Trophoblast cell (in vitro differentiated cells and primary cell): Measurements from ENCODE around the gene AZU1.
A peak's percentile ranks its signal among the peaks of the same experiment; 100 is the strongest.

Experiments used
- DNase-seq, 2 donors: peaks; one replicate each; pipeline ENCODE4 v3.0.0-alpha.2; 2016
- H2AFZ ChIP-seq: 2 replicates; pipeline ENCODE4 v1.6.1; 2013; ENCODE audit warnings: low read length, moderate library complexity, mild to moderate bottlenecking; ENCODE audit not compliant: insufficient read depth, poor library complexity
- H2AK5ac ChIP-seq: 2 replicates; pipeline ENCODE4 v1.6.1; 2013; ENCODE audit warnings: mild to moderate bottlenecking, low read length
- H2BK120ac ChIP-seq: 2 replicates; pipeline ENCODE4 v1.6.1; 2013; ENCODE audit warnings: low read length, mild to moderate bottlenecking, moderate library complexity; ENCODE audit not compliant: insufficient read depth, poor library complexity
- H2BK12ac ChIP-seq: 2 replicates; pipeline ENCODE4 v1.6.1; 2013; ENCODE audit warnings: mild to moderate bottlenecking, low read length, moderate library complexity
- H2BK5ac ChIP-seq: 2 replicates; pipeline ENCODE4 v1.6.1; 2013; ENCODE audit warnings: low read length, low read depth, moderate library complexity, mild to moderate bottlenecking; ENCODE audit not compliant: poor library complexity
- H3K14ac ChIP-seq: 2 replicates; pipeline ENCODE4 v1.6.1; 2013; ENCODE audit warnings: mild to moderate bottlenecking, low read length
- H3K18ac ChIP-seq: 2 replicates; pipeline ENCODE4 v1.6.1; 2013; ENCODE audit warnings: mild to moderate bottlenecking, low read length
- H3K23ac ChIP-seq: 2 replicates; pipeline ENCODE4 v1.6.1; 2013; ENCODE audit warnings: low read length
- H3K27ac ChIP-seq: 2 replicates; pipeline ENCODE4 v1.5.1; 2013; ENCODE audit warnings: low read depth, mild to moderate bottlenecking, inconsistent platforms, low read length, moderate library complexity
- H3K27me3 ChIP-seq: 2 replicates; pipeline ENCODE4 v1.6.1; 2013; ENCODE audit warnings: inconsistent platforms, mild to moderate bottlenecking, low read length, moderate library complexity; ENCODE audit not compliant: insufficient read depth
- H3K36me3 ChIP-seq, 2 experiments: 1 replicate in 1 of 2; 2 replicates in 1 of 2; pipeline ENCODE4 v1.6.1; 2013; ENCODE audit warnings: low read length in 2 of 2, mild to moderate bottlenecking in 2 of 2, moderate library complexity in 1 of 2; ENCODE audit not compliant: insufficient read depth in 2 of 2, control insufficient read depth in 1 of 2
- H3K4ac ChIP-seq: 2 replicates; pipeline ENCODE4 v1.6.1; 2013; ENCODE audit warnings: low read depth, mild to moderate bottlenecking, low read length, moderate library complexity
- H3K4me1 ChIP-seq, 2 experiments: 1 replicate in 1 of 2; 2 replicates in 1 of 2; pipeline ENCODE4 v1.6.1; 2013; ENCODE audit warnings: low read length in 2 of 2, mild to moderate bottlenecking in 2 of 2, moderate library complexity in 1 of 2; ENCODE audit not compliant: insufficient read depth in 2 of 2, control insufficient read depth in 1 of 2
- H3K4me2 ChIP-seq: 2 replicates; pipeline ENCODE4 v1.6.1; 2013; ENCODE audit warnings: inconsistent platforms, mild to moderate bottlenecking, low read length, moderate library complexity
- H3K4me3 ChIP-seq: 2 replicates; pipeline ENCODE4 v1.5.1; 2013; ENCODE audit warnings: mild to moderate bottlenecking, low read depth, low read length, inconsistent platforms
- H3K79me1 ChIP-seq: one replicate; pipeline ENCODE4 v1.6.1; 2013; ENCODE audit warnings: low read length
- H3K79me2 ChIP-seq: 2 replicates; pipeline ENCODE4 v1.6.1; 2013; ENCODE audit warnings: low read length, mild to moderate bottlenecking; ENCODE audit not compliant: control insufficient read depth, insufficient read depth, poor library complexity
- H3K9ac ChIP-seq: 2 replicates; pipeline ENCODE4 v1.6.1; 2013; ENCODE audit warnings: mild to moderate bottlenecking, low read length
- H3K9me3 ChIP-seq: 2 replicates; pipeline ENCODE4 v1.6.1; 2013; ENCODE audit warnings: low read depth, mild to moderate bottlenecking, control low read depth, inconsistent platforms, low read length; ENCODE audit not compliant: insufficient read depth
- H4K12ac ChIP-seq: 2 replicates; pipeline ENCODE4 v1.6.1; 2013; ENCODE audit warnings: low read depth, mild to moderate bottlenecking, low read length, moderate library complexity
- H4K8ac ChIP-seq: 2 replicates; pipeline ENCODE4 v1.6.1; 2013; ENCODE audit warnings: low read depth, mild to moderate bottlenecking, low read length, moderate library complexity
- H4K91ac ChIP-seq: one replicate; pipeline ENCODE4 v1.6.1; 2013; ENCODE audit warnings: low read depth, mild to moderate bottlenecking, low read length, moderate library complexity
- WGBS: extraction: QIAGEN DNeasy Blood & Tissue Kit; methylation state at CpG from one replicate; pipeline ENCODE4 v1.1.7; 2013; ENCODE audit warnings: missing lambda C conversion rate; ENCODE audit not compliant: insufficient read length, insufficient coverage; ENCODE audit errors: extremely low coverage; 5-methylcytosine and 5-hydroxymethylcytosine counted together

Gene AZU1

DNA sequence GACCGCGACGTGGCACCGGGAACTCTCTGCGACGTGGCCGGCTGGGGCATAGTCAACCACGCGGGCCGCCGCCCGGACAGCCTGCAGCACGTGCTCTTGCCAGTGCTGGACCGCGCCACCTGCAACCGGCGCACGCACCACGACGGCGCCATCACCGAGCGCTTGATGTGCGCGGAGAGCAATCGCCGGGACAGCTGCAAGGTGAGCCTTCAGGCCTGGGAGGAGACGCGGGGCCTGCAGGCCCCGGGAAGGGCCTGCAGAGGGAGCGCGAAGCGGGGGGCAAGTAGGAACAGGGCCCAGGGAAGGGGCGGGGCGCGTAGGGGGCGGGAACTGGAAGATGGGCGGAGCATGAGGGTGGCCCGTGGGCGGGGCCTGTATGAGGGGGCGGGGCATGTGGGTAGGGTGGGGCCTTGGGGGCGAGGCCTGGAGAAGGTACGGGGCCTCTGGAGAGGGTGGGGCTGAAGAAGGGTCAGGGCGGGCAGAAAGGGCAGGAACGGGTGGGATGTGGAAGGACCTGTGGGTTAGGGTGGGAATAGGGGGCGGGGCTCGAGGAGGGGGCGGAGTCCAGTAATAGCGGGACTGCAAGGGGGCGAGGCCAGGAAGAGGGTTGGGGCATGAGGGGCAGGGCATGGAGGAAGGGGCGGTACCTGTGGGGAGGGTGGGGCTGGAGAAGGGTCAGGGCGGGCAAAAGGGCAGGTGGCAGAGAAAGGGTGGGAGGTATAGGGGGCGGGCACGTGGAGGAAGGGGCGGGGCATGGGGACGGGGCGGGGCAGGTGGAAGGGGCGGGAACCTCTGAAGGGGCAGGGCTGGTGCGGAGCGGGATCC lies 34.3 kb downstream of the AZU1 start:
- H3K4me2 ChIP-seq: no peak overlapping the region
- H3K79me2 ChIP-seq: no peaks in the 10 kb centered on the region
- H2BK12ac ChIP-seq: no peak overlapping the region
- no peak overlapping the region for H3K23ac ChIP-seq
- H3K36me3 ChIP-seq: no peaks in the 10 kb centered on the region
- H4K12ac ChIP-seq: no peak overlapping the region
- no peak overlapping the region for H2AK5ac ChIP-seq
- H3K27me3 ChIP-seq: peaks cover 11% of the 10 kb centered on the region
- H2AFZ ChIP-seq: no peak overlapping the region
- no peaks in the 10 kb centered on the region for H3K79me1 ChIP-seq
- no peak overlapping the region for H4K91ac ChIP-seq
- no peak overlapping the region for H2BK5ac ChIP-seq
- H3K18ac ChIP-seq: no peak overlapping the region
- no peak overlapping the region for H3K4me3 ChIP-seq
- H3K14ac ChIP-seq: no peak overlapping the region
- H4K8ac ChIP-seq: no peak overlapping the region
- no peak overlapping the region for H3K9ac ChIP-seq
- H3K4me1 ChIP-seq: peaks cover 4 to 9% of the 10 kb centered on the region in 2 experiments
- no CpG with 5 or more reads among the region's 60 CpGs for WGBS
- DNase-seq: peak; percentile 39 to 57
- H3K9me3 ChIP-seq: peaks cover 16% of the 10 kb centered on the region
- H3K27ac ChIP-seq: no peak overlapping the region
- H3K4ac ChIP-seq: no peak overlapping the region
- no peak overlapping the region for H2BK120ac ChIP-seq

DNA sequence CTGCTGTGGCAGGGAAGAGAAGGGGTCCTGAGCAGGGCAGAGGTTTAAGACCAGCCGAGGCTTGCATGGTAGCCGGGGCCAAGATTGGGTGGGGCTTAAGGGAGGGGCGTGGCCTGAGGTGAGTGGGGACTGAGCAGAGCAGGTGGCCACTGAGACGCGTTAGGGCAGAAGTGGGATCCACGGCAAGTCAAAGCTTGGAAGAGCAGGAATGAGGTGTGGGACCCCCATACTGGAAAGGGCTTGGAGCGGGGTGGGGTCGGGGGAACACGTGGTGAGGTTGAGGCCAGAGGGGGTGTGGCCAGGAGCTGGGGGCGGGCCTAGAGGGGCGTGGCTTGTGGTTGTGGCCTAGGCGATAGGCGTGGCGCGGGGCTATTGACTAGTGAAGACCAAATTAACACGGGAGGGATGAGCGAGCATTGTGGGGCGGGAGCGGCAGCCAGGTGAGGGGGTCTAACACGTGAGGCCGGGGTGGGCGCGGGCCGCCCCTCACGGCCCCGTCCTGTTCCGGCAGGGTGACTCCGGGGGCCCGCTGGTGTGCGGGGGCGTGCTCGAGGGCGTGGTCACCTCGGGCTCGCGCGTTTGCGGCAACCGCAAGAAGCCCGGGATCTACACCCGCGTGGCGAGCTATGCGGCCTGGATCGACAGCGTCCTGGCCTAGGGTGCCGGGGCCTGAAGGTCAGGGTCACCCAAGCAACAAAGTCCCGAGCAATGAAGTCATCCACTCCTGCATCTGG lies 35.1 kb downstream of the AZU1 start:
- H3K4ac ChIP-seq: no peak overlapping the region
- no peak overlapping the region for H2BK5ac ChIP-seq
- peak overlapping the region; percentile 52 for H2AK5ac ChIP-seq
- H3K27me3 ChIP-seq: peaks cover 11% of the 10 kb centered on the region
- H3K27ac ChIP-seq: no peak overlapping the region
- no peak overlapping the region for H4K12ac ChIP-seq
- H3K14ac ChIP-seq: no peak overlapping the region
- no peak overlapping the region for H4K8ac ChIP-seq
- H3K23ac ChIP-seq: no peak overlapping the region
- H3K4me1 ChIP-seq: peaks cover 4 to 9% of the 10 kb centered on the region in 2 experiments
- H3K79me1 ChIP-seq: no peaks in the 10 kb centered on the region
- H3K36me3 ChIP-seq: peaks cover 5 to 6% of the 10 kb centered on the region in 2 experiments
- H3K79me2 ChIP-seq: no peaks in the 10 kb centered on the region
- H2BK120ac ChIP-seq: no peak overlapping the region
- H4K91ac ChIP-seq: no peak overlapping the region
- H3K9ac ChIP-seq: no peak overlapping the region
- H2BK12ac ChIP-seq: no peak overlapping the region
- DNase-seq: peak; percentile 61 to 68
- no CpG with 5 or more reads among the region's 48 CpGs for WGBS
- H3K9me3 ChIP-seq: peaks cover 16% of the 10 kb centered on the region
- peak overlapping the region; percentile 26 for H3K4me2 ChIP-seq
- H3K18ac ChIP-seq: no peak overlapping the region
- H3K4me3 ChIP-seq: no peak overlapping the region
- H2AFZ ChIP-seq: no peak overlapping the region

DNA sequence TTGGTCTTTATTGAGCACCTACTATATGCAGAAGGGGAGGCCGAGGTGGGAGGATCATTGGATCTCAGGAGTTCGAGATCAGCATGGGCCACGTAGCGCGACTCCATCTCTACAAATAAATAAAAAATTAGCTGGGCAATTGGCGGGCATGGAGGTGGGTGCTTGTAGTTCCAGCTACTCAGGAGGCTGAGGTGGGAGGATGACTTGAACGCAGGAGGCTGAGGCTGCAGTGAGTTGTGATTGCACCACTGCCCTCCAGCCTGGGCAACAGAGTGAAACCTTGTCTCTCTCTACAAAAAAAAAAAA lies 35.6 kb downstream of the AZU1 start:
- Histone ChIP-seq H3K23ac (no peak overlapping the region), H2BK5ac (no peak overlapping the region), H3K79me2 (no peaks in the 10 kb centered on the region), H3K27me3 (peaks cover 11% of the 10 kb centered on the region), H4K91ac (no peak overlapping the region), H2AFZ (no peak overlapping the region), H3K14ac (no peak overlapping the region), H3K9me3 (peaks cover 16% of the 10 kb centered on the region), H2BK12ac (no peak overlapping the region), H3K4me2 (no peak overlapping the region), H3K4ac (no peak overlapping the region), H3K27ac (no peak overlapping the region), H3K4me3 (no peak overlapping the region), H3K4me1 (peaks cover 4 to 9% of the 10 kb centered on the region in 2 experiments), H3K79me1 (no peaks in the 10 kb centered on the region), H2BK120ac (no peak overlapping the region), H3K9ac (no peak overlapping the region), H4K12ac (no peak overlapping the region), H3K18ac (no peak overlapping the region), H4K8ac (no peak overlapping the region), H2AK5ac (no peak overlapping the region), H3K36me3 (peaks cover 11% of the 10 kb centered on the region in 2 experiments)
- DNase-seq: no peak
- WGBS: no CpG with 5 or more reads among the region's 7 CpGs

DNA sequence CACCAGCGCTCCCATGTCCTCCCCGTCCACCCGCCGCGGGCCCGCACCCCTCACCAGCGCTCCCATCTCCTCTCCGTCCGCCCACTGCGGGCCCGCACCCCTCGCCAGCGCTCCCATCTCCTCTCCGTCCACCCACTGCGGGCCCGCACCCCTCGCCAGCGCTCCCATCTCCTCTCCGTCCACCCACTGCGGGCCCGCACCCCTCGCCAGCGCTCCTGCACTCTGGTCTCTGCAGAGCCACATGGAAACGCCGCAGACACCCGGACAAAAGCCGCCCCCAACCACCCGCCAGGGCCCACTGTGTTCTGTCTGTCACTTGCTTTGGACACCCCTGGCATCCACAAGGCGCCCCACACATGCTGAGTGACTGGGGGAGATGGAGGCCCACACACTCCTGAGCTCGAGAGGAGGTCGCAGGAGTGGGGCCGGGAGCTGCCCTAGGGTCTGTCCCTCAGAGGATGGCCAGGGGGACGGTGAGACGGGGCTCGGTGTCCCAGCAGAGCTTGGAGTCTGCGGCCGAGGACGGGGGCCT lies 39.2 kb downstream of the AZU1 start:
- no peak overlapping the region for H3K27ac ChIP-seq
- H3K4ac ChIP-seq: no peak overlapping the region
- H3K9ac ChIP-seq: no peak overlapping the region
- peaks cover 13 to 18% of the 10 kb centered on the region in 2 experiments for H3K4me1 ChIP-seq
- H3K14ac ChIP-seq: no peak overlapping the region
- H3K4me2 ChIP-seq: no peak overlapping the region
- no peak overlapping the region for H4K91ac ChIP-seq
- no peak overlapping the region for H2BK5ac ChIP-seq
- no peak for DNase-seq
- H3K9me3 ChIP-seq: peaks cover 2% of the 10 kb centered on the region
- H2AK5ac ChIP-seq: no peak overlapping the region
- no peak overlapping the region for H2AFZ ChIP-seq
- no peaks in the 10 kb centered on the region for H3K27me3 ChIP-seq
- H4K8ac ChIP-seq: no peak overlapping the region
- peaks cover 4% of the 10 kb centered on the region for H3K79me2 ChIP-seq
- H3K18ac ChIP-seq: no peak overlapping the region
- peaks cover 30% of the 10 kb centered on the region in 2 experiments for H3K36me3 ChIP-seq
- no peak overlapping the region for H3K4me3 ChIP-seq
- no peak overlapping the region for H2BK120ac ChIP-seq
- no CpG with 5 or more reads among the region's 38 CpGs for WGBS
- no peak overlapping the region for H2BK12ac ChIP-seq
- H3K23ac ChIP-seq: no peak overlapping the region
- peaks cover 5% of the 10 kb centered on the region for H3K79me1 ChIP-seq
- no peak overlapping the region for H4K12ac ChIP-seq
